KOPT-K1 (cell line): ENCODE measurements around the gene BLOC1S4.
"Not testable (repeated sequence)": the region's sequence is repeated elsewhere in the genome, so short reads cannot be mapped to it uniquely, and the experiment has no call there.

Experiments
- H3K27ac ChIP-seq: fragments of 200-600 bp; sonication (generic); 2 replicates; pipeline ENCODE4 v1.5.1; 2016; ENCODE audit warnings: antibody characterized with exemption, mild to moderate bottlenecking, low read depth, low read length; ENCODE audit not compliant: poor library complexity, severe bottlenecking
- H3K36me3 ChIP-seq: fragments of 200-600 bp; sonication (generic); 2 replicates; pipeline ENCODE4 v1.5.1; 2017; ENCODE audit warnings: antibody characterized with exemption, mild to moderate bottlenecking, low read length, moderate library complexity; ENCODE audit not compliant: insufficient read depth
- H3K9me3 ChIP-seq: fragments of 200-600 bp; sonication (generic); 2 replicates; pipeline ENCODE4 v1.5.1; 2017; ENCODE audit warnings: antibody characterized with exemption, low read length, mild to moderate bottlenecking; ENCODE audit not compliant: insufficient read depth, poor library complexity, severe bottlenecking

BLOC1S4 gene

DNA sequence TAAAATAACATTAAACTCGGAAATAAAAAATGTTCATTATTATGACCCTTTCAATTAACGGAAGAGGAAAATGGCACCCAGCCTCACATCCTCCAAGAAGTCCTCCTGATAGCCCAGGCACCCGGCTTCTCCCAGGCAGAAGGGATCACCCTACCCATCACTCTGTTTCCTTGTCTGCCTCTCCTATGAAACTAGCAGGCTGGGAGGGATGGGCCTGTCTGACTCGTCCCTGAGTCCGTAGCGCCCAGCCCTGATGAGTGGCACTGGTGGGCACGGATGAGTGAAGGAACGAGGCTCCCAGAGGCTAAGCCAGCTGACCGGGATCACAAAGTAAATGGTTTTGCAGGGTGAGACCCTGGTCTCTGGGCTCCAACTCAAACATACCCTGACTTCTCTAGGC, 37.9 kb downstream of the BLOC1S4 start:
- Histone ChIP-seq H3K27ac (no peak overlapping the region), H3K36me3 (no peaks in the 10 kb centered on the region), H3K9me3 (no peaks in the 10 kb centered on the region)

DNA sequence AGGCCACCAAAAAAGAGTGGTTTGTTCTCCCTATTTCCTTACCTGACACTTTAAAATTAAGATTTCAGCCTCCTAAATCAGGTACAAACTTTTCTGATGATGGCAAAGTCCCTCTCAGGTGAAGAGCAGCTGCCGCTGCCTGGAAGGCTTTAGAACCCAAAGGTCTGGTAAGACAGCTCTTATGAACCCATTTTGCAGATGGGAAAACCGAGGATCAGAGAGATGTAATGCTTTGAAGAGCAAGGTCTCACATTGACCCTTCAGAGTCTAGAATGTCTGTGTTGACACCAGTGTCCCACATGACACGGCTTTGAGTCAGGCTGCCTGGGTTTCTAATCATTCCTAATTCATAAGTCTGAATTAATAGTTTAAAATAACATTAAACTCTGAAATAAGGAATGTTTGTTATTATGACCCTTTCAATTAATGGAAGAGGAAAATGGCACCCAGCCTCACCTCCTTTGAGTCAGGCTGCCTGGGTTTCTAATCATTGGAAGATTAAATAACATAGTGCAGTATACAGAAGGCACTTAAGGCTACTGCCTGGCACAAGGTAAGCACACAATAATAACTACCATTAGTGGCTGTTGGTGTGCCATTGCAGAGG, 38.6 kb downstream of the BLOC1S4 start:
- no peaks in the 10 kb centered on the region for H3K36me3 ChIP-seq
- no peaks in the 10 kb centered on the region for H3K9me3 ChIP-seq
- H3K27ac ChIP-seq, result no peak overlapping the region

DNA sequence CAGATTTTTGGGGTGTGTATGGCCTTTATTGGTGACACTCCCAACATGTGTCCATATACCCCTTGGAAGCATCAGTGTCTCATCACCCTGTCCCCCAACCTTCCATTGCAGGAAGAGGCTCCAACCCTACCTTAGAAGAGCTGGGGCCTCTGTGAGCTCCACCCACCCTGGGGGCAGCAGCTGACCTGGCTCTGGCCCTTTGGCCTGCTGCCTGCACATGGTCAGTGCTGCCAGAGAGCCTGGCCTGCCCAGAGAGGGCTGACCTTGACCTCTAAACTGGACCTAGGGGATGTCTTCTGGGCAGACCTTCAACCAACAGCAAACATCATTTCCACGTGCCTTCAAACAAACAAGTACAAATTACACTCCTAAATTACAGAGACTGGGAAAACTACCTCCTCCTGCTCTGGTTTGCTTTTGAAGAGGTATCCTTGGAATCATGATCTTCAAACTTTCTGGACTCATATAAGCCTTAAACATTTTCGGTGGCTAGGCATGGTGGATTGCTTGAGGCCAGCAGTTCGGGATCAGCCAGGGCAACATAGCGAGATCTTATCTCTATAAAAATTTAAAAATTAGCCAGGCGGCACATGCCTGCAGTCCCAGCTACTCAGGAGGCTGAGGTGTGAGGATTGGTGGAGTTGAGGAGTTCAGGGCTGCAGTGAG, 39.2 kb downstream of the BLOC1S4 start:
- H3K9me3 ChIP-seq, result no peaks in the 10 kb centered on the region
- H3K36me3 ChIP-seq, result no peaks in the 10 kb centered on the region
- no peak overlapping the region for H3K27ac ChIP-seq

DNA sequence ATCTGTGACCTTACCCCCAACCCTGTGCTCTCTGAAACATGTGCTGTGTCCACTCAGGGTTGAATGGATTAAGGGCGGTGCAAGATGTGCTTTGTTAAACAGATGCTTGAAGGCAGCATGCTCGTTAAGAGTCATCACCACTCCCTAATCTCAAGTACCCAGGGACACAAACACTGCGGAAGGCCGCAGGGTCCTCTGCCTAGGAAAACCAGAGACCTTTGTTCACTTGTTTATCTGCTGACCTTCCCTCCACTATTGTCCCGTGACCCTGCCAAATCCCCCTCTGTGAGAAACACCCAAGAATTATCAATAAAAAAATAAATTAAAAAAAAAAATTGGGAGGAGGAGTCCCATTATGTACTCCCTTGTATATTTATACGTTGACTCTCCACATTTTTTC, 40.4 kb downstream of the BLOC1S4 start:
- H3K36me3 ChIP-seq, H3K27ac ChIP-seq, H3K9me3 ChIP-seq: not testable (repeated sequence)

GRCh38 chr4:6758728-6759127, 42.8 kb downstream of the BLOC1S4 start:
- H3K27ac ChIP-seq, result no peak overlapping the region
- H3K9me3 ChIP-seq, result no peaks in the 10 kb centered on the region
- H3K36me3 ChIP-seq, result no peaks in the 10 kb centered on the region

DNA sequence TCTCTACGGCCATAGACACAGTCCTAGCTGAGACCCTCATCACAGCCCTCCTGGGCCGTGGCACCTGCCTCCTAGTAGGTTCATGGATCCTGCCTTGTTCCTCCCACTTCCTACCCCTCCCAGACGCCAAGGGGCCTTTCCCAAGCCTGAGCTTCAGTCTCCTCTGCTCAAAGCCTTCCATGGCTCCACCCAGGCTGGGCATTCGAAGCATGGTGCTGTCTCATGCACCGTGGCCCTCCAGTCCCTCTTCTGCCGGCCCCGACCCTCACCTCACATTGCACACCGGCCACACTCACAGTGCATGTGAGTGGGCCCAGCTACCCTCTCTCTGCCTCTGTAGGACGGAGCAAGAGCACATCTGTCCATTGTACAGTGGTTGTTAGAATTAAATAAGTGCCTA, 44.9 kb downstream of the BLOC1S4 start:
- Histone ChIP-seq H3K36me3 (no peaks in the 10 kb centered on the region), H3K27ac (no peak overlapping the region), H3K9me3 (no peaks in the 10 kb centered on the region)

DNA sequence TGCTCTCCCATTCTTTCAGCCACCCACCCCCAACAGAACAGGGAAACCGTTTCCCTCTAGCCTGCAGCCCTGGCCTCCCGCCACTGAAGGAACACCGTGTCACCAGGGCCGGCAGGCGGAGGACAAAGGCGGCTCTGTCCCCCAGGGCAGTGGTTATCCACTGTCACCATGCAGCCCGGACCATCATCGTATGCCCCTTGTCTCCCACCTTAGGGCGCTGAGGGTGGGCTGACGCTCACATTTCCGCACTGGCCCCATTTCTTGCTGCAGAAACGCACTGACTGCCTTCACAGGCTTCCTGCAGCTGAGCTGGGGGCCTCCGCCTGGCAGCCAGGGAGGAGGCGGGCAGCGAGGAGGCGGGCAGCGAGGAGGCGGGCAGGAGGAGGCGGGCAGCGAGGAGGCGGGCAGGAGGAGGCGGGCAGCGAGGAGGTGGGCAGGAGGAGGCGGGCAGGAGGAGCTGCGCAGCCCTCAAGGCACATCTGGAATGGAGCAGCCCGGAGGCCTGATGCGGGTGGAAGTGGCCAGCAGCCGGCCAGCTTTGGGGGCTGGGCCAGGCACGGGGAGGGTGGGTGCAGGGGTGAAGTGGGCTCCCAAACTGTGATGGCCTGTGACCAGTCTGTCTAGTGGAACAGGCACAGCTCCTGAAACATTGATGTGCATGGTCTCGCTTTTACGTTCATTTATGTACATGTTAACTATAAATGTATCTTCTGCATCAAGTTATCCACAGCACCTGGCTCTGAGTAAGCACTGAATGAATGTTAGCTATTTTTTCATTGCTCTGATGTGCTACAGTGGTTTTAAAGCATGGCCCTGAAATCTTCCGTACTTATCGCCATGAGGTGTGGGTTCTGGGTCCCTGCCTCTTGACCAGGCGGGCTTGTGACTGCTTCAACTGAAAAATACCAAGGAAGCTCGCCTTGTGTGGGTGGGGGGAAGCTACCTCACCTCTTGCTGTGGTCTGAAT, 46.0 kb downstream of the BLOC1S4 start:
- no peaks in the 10 kb centered on the region for H3K36me3 ChIP-seq
- no peaks in the 10 kb centered on the region for H3K9me3 ChIP-seq
- H3K27ac ChIP-seq, result no peak overlapping the region

GRCh38 chr4:6763330-6763851, 47.4 kb downstream of the BLOC1S4 start:
- Histone ChIP-seq H3K36me3 (no peaks in the 10 kb centered on the region), H3K27ac (peak overlapping the region; percentile 41), H3K9me3 (no peaks in the 10 kb centered on the region)

- no peaks in the 10 kb centered on the region for H3K9me3 ChIP-seq
- no peak overlapping the region for H3K27ac ChIP-seq
- no peaks in the 10 kb centered on the region for H3K36me3 ChIP-seq
These were observed 49.1 kb downstream of the BLOC1S4 start for GRCh38 chr4:6764976-6765620.

GRCh38 chr4:6765703-6766102, 49.7 kb downstream of the BLOC1S4 start:
- H3K27ac ChIP-seq, result peak overlapping the region; percentile 25
- no peaks in the 10 kb centered on the region for H3K9me3 ChIP-seq

More at GRCh38 chr4:6765703-6766102, 49.7 kb downstream of the BLOC1S4 start:
- H3K36me3 ChIP-seq, result no peaks in the 10 kb centered on the region
